HEK293 (cell line): ENCODE results near the gene STXBP5L.

Experiments used
- CTCF ChIA-PET: fragments of 350-600 bp; formaldehyde crosslinking; extraction: SDS; loops from one replicate; lab custom pipeline; 2021; ENCODE audit warnings: antibody characterized with exemption; lab: Yijun Ruan, JAX
- POLR2A ChIA-PET: fragments of 300-600 bp; formaldehyde crosslinking; extraction: SDS; loops from one replicate; lab custom pipeline; 2020; ENCODE audit warnings: antibody characterized with exemption, inconsistent platforms; lab: Yijun Ruan, JAX
- H3K27ac ChIP-seq: fragments of 200-500 bp; sonication (Bioruptor generic); 2 replicates; pipeline ENCODE4 v1.5.1; 2014; ENCODE audit warnings: low read depth, low read length, control low read depth, inconsistent platforms; ENCODE audit errors: extremely low read depth
- H3K36me3 ChIP-seq, 2 experiments: fragments of 200-500 bp in 1 of 2; sonication (Bioruptor generic) in 1 of 2; 1 replicate in 1 of 2; 2 replicates in 1 of 2; pipeline ENCODE4 v1.5.1; 2014 to 2017; ENCODE audit warnings: inconsistent platforms in 2 of 2, low read length in 2 of 2; ENCODE audit not compliant: control insufficient read depth in 2 of 2, insufficient read depth in 1 of 2
- H3K4me1 ChIP-seq: fragments of 200-500 bp; sonication (Bioruptor generic); 2 replicates; pipeline ENCODE4 v1.5.1; 2014; ENCODE audit warnings: mild to moderate bottlenecking, low read length, inconsistent platforms; ENCODE audit not compliant: control insufficient read depth, insufficient read depth
- H3K4me3 ChIP-seq: 2 replicates; pipeline ENCODE4 v1.5.1; 2011; ENCODE audit warnings: low read depth, mild to moderate bottlenecking, control low read depth, low read length, moderate library complexity
- H3K9me3 ChIP-seq: fragments of 200-500 bp; sonication (Bioruptor generic); 2 replicates; pipeline ENCODE4 v1.5.1; 2014; ENCODE audit warnings: low read depth, low read length, inconsistent platforms; ENCODE audit not compliant: control insufficient read depth, insufficient read depth
- BCL11A ChIP-seq: fragments of 450-650 bp; formaldehyde crosslinking; IDR thresholded peaks from 2 replicates; pipeline ENCODE4 v1.5.1; 2016; ENCODE audit warnings: low read depth, missing biosample characterization, missing genetic modification characterization
- GLIS1 ChIP-seq: fragments of 450-650 bp; formaldehyde crosslinking; IDR thresholded peaks from 2 replicates; pipeline ENCODE4 v1.5.1; 2016; ENCODE audit warnings: missing biosample characterization, missing genetic modification characterization
- PRDM10 ChIP-seq: fragments of 450-650 bp; formaldehyde crosslinking; IDR thresholded peaks from 2 replicates; pipeline ENCODE4 v1.5.1; 2016; ENCODE audit warnings: missing biosample characterization, missing genetic modification characterization
- REST ChIP-seq: fragments of 450-650 bp; formaldehyde crosslinking; IDR thresholded peaks from 2 replicates; pipeline ENCODE4 v1.5.1; 2016; ENCODE audit warnings: missing biosample characterization, missing genetic modification characterization
- SETDB1 ChIP-seq: IDR thresholded peaks from one replicate; pipeline ENCODE4 v1.6.1; 2017; ENCODE audit warnings: mild to moderate bottlenecking, low read length, moderate library complexity, mixed read lengths; ENCODE audit not compliant: insufficient read length
- TRIM28 ChIP-seq: IDR thresholded peaks from 2 replicates; pipeline ENCODE4 v1.6.1; 2011; ENCODE audit warnings: low read length, control low read depth, borderline replicate concordance
- ZBTB26 ChIP-seq: fragments of 450-650 bp; formaldehyde crosslinking; optimal IDR thresholded peaks from 2 replicates; pipeline ENCODE3; 2016; ENCODE audit warnings: missing biosample characterization, mild to moderate bottlenecking, missing genetic modification characterization
- ZBTB48 ChIP-seq: fragments of 450-650 bp; formaldehyde crosslinking; IDR thresholded peaks from 2 replicates; pipeline ENCODE4 v1.5.1; 2016; ENCODE audit warnings: missing biosample characterization, missing genetic modification characterization
- ZNF239 ChIP-seq: fragments of 450-650 bp; formaldehyde crosslinking; IDR thresholded peaks from 2 replicates; pipeline ENCODE4 v1.5.1; 2016; ENCODE audit warnings: missing biosample characterization, missing genetic modification characterization
- ZNF248 ChIP-seq: fragments of 450-650 bp; formaldehyde crosslinking; IDR thresholded peaks from 2 replicates; pipeline ENCODE4 v1.5.1; 2017; ENCODE audit warnings: missing biosample characterization, missing genetic modification characterization
- ZNF274 ChIP-seq, 2 experiments: fragments of 200-500 bp in 1 of 2; fragments of 450-650 bp in 1 of 2; sonication (Bioruptor generic) in 1 of 2; formaldehyde crosslinking in 1 of 2; IDR thresholded peaks; 2 replicates each; pipeline versions ENCODE4 v1.5.1 to v1.6.1; 2014 to 2016; ENCODE audit warnings: borderline replicate concordance in 1 of 2, inconsistent platforms in 1 of 2, low read length in 1 of 2, missing biosample characterization in 1 of 2, missing genetic modification characterization in 1 of 2
- ZNF354C ChIP-seq: fragments of 450-650 bp; formaldehyde crosslinking; IDR thresholded peaks from 2 replicates; pipeline ENCODE4 v1.5.1; 2016; ENCODE audit warnings: missing biosample characterization, missing genetic modification characterization, low read depth, borderline replicate concordance
- ZNF433 ChIP-seq: fragments of 450-650 bp; formaldehyde crosslinking; IDR thresholded peaks from 2 replicates; pipeline ENCODE4 v1.5.1; 2016; ENCODE audit warnings: missing biosample characterization, missing genetic modification characterization, low read depth
- ZNF639 ChIP-seq: fragments of 450-650 bp; formaldehyde crosslinking; IDR thresholded peaks from 2 replicates; pipeline ENCODE4 v1.5.1; 2016; ENCODE audit warnings: missing biosample characterization, missing genetic modification characterization
- ZNF776 ChIP-seq: fragments of 450-650 bp; formaldehyde crosslinking; IDR thresholded peaks from 2 replicates; pipeline ENCODE4 v1.5.0; 2017; ENCODE audit warnings: missing biosample characterization, missing genetic modification characterization, borderline replicate concordance
- ZSCAN23 ChIP-seq: fragments of 450-650 bp; formaldehyde crosslinking; IDR thresholded peaks from 2 replicates; pipeline ENCODE4 v1.5.1; 2016; ENCODE audit warnings: missing biosample characterization, missing genetic modification characterization
- ZSCAN5A ChIP-seq: fragments of 450-650 bp; formaldehyde crosslinking; IDR thresholded peaks from 2 replicates; pipeline ENCODE4 v1.5.1; 2016; ENCODE audit warnings: missing biosample characterization, missing genetic modification characterization

The STXBP5L gene

GRCh38 chr3:120909602-120909878 lies 1.5 kb downstream of the STXBP5L start:
- TF ChIP-seq TRIM28 (no peak), GLIS1 (tag by site-specific recombination) (0 out of 2 replicates have a peak, but pooled peaks have one; percentile 3), PRDM10 (tag by site-specific recombination) (peak; percentile 21)
- peak overlapping the region; percentile 48 for H3K4me3 ChIP-seq
- no peaks in the 10 kb centered on the region for H3K9me3 ChIP-seq
- POLR2A ChIA-PET = no interaction called here
- no peaks in the 10 kb centered on the region for H3K36me3 ChIP-seq
- CTCF ChIA-PET = no interaction called here
- no peaks in the 10 kb centered on the region for H3K4me1 ChIP-seq
- no peak overlapping the region for H3K27ac ChIP-seq

- H3K9me3 ChIP-seq = no peaks in the 10 kb centered on the region
- H3K36me3 ChIP-seq = no peaks in the 10 kb centered on the region
- no peak for TF ChIP-seq BCL11A (tag by site-specific recombination)
- TF ChIP-seq ZBTB26 (tag by site-specific recombination) = no peak
- TF ChIP-seq SETDB1 = peak; percentile 80
- no peak overlapping the region for H3K4me3 ChIP-seq
- ChIA-PET CTCF (no interaction called here), POLR2A (no interaction called here)
- H3K27ac ChIP-seq = no peak overlapping the region
- H3K4me1 ChIP-seq = no peaks in the 10 kb centered on the region
Measured at GRCh38 chr3:120926146-120926545, 18.1 kb downstream of the STXBP5L start.

GRCh38 chr3:120928991-120929390 lies 21.0 kb downstream of the STXBP5L start:
- POLR2A ChIA-PET = no interaction called here
- Histone ChIP-seq H3K36me3 (no peaks in the 10 kb centered on the region), H3K9me3 (no peaks in the 10 kb centered on the region), H3K4me1 (no peaks in the 10 kb centered on the region), H3K4me3 (no peak overlapping the region), H3K27ac (no peak overlapping the region)
- CTCF ChIA-PET = no interaction called here
- TF ChIP-seq ZBTB48 (tag by site-specific recombination) (0 out of 2 replicates have a peak, but pooled peaks have one; percentile 36), ZNF248 (tag by site-specific recombination) (no peak)

- POLR2A ChIA-PET = no interaction called here
- H3K9me3 ChIP-seq = no peaks in the 10 kb centered on the region
- no peaks in the 10 kb centered on the region for H3K36me3 ChIP-seq
- CTCF ChIA-PET = no interaction called here
- H3K4me3 ChIP-seq = no peak overlapping the region
- no peaks in the 10 kb centered on the region for H3K4me1 ChIP-seq
- no peak overlapping the region for H3K27ac ChIP-seq
- TF ChIP-seq ZSCAN23 (tag by site-specific recombination) = no peak
- TF ChIP-seq ZNF639 (tag by site-specific recombination) = no peak
- no peak for TF ChIP-seq ZSCAN5A (tag by site-specific recombination)
- no peak for TF ChIP-seq ZNF239 (tag by site-specific recombination)
- TF ChIP-seq ZNF274 (IDR thresholded peaks at IDR 0.05; ENCODE audit: low read length) = no peak
- no peak for TF ChIP-seq ZNF274 (tag by site-specific recombination; IDR thresholded peaks at IDR 0.05; ENCODE audit: borderline replicate concordance)
- TF ChIP-seq ZNF776 = no peak
- TF ChIP-seq ZNF354C (tag by site-specific recombination) = no peak
- no peak for TF ChIP-seq REST (tag by site-specific recombination)
- no peak for TF ChIP-seq ZNF433 (tag by site-specific recombination)
Measured at GRCh38 chr3:120931593-120931992, 23.6 kb downstream of the STXBP5L start.
